Endothelial cell of umbilical vein (primary cell): ENCODE data around the gene HIPK1.

Experiments used
- CTCF ChIP-seq, 2 donors: IDR thresholded peaks; 1 replicate in 1 of 2; 2 replicates in 1 of 2; pipeline ENCODE4 v1.5.1; 2011; ENCODE audit warnings: low read length in 2 of 2, mild to moderate bottlenecking in 2 of 2, moderate library complexity in 2 of 2, control low read depth in 1 of 2, inconsistent platforms in 1 of 2, low read depth in 1 of 2; ENCODE audit not compliant: insufficient read depth in 1 of 2; ENCODE audit errors: extremely low read depth in 1 of 2
- EZH2 ChIP-seq: IDR thresholded peaks from 2 replicates; pipeline ENCODE4 v1.6.1; 2012; ENCODE audit warnings: borderline replicate concordance, low read depth, mild to moderate bottlenecking, moderate library complexity, low read length, inconsistent platforms; ENCODE audit not compliant: severe bottlenecking
- FOS ChIP-seq: IDR thresholded peaks from 2 replicates; pipeline ENCODE4 v1.6.1; 2011; ENCODE audit warnings: mild to moderate bottlenecking, low read length, moderate library complexity, borderline replicate concordance; ENCODE audit not compliant: insufficient read depth
- JUN ChIP-seq: IDR thresholded peaks from 2 replicates; pipeline ENCODE4 v1.6.1; 2011; ENCODE audit warnings: borderline replicate concordance, low read depth; ENCODE audit not compliant: insufficient read length, insufficient read depth
- POLR2A ChIP-seq: IDR thresholded peaks from 2 replicates; pipeline ENCODE4 v1.6.1; 2012; ENCODE audit warnings: low read depth, mild to moderate bottlenecking, control low read depth, low read length
- TF ChIP-seq, protein P1 (sequence below): IDR thresholded peaks from 2 replicates; pipeline ENCODE4 v1.6.1; 2011; ENCODE audit not compliant: insufficient read depth, insufficient read length

- TF ChIP-seq CTCF (IDR thresholded peaks at IDR 0.05; ENCODE audit: extremely low read depth in 1 of 2, insufficient read depth in 1 of 2, low read depth in 1 of 2, low read length in 2 of 2) (no peak), FOS (no peak), EZH2 (no peak), POLR2A (no peak), JUN (no peak)
- TF ChIP-seq, protein P1, sequence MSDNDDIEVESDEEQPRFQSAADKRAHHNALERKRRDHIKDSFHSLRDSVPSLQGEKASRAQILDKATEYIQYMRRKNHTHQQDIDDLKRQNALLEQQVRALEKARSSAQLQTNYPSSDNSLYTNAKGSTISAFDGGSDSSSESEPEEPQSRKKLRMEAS, result no peak
Measured at GRCh38 chr1:113905435-113905861, 23.7 kb upstream of the HIPK1 start.
